Suppressor macrophage treated with lipopolysaccharide for 4 hours (primary cell): ENCODE measurements around the gene MAGI1.
"Not testable (repeated sequence)": the region's sequence is repeated elsewhere in the genome, so short reads cannot be mapped to it uniquely, and the experiment has no call there.

Experiments
- DNase-seq: peaks from one replicate; pipeline ENCODE4 v3.0.0-alpha.2; 2020

Gene MAGI1

GRCh38 chr3:66038384-66038725 is 363 bp downstream of the MAGI1 start:
- DNase-seq, result no peak

GRCh38 chr3:66037986-66038369 is 740 bp downstream of the MAGI1 start:
- DNase-seq, result no peak

GRCh38 chr3:66037330-66037985 is 1.3 kb downstream of the MAGI1 start:
- DNase-seq, result no peak

GRCh38 chr3:66036586-66037148 is 2.1 kb downstream of the MAGI1 start:
- DNase-seq, result no peak

- DNase-seq, result no peak
Measured at GRCh38 chr3:66035763-66036477, 2.8 kb downstream of the MAGI1 start.

- DNase-seq, result no peak
Measured at GRCh38 chr3:66033241-66034138, 5.2 kb downstream of the MAGI1 start.

- DNase-seq, result no peak
Measured at GRCh38 chr3:66031102-66031698, 7.5 kb downstream of the MAGI1 start.

- no peak for DNase-seq
Measured at GRCh38 chr3:66029443-66029842, 9.3 kb downstream of the MAGI1 start.

GRCh38 chr3:66029014-66029413 is 9.7 kb downstream of the MAGI1 start:
- DNase-seq, result no peak

- DNase-seq, result no peak
Measured at GRCh38 chr3:66028457-66028856, 10.3 kb downstream of the MAGI1 start.

- DNase-seq, result not testable (repeated sequence)
Measured at GRCh38 chr3:66027099-66027498, 11.6 kb downstream of the MAGI1 start.

- no peak for DNase-seq
Measured at GRCh38 chr3:66023738-66024385, 14.9 kb downstream of the MAGI1 start.

GRCh38 chr3:66023229-66023628 is 15.5 kb downstream of the MAGI1 start:
- no peak for DNase-seq

GRCh38 chr3:66021731-66022131 is 17.0 kb downstream of the MAGI1 start:
- DNase-seq, result no peak

GRCh38 chr3:66019896-66020295 is 18.8 kb downstream of the MAGI1 start:
- DNase-seq, result no peak

- no peak for DNase-seq
Measured at GRCh38 chr3:66018057-66019033, 20.4 kb downstream of the MAGI1 start.

GRCh38 chr3:66017591-66017990 is 21.1 kb downstream of the MAGI1 start:
- DNase-seq, result no peak

- DNase-seq, result no peak
Measured at GRCh38 chr3:66017084-66017483, 21.6 kb downstream of the MAGI1 start.

- DNase-seq, result no peak
Measured at GRCh38 chr3:66015841-66016240, 22.9 kb downstream of the MAGI1 start.

- DNase-seq, result no peak
Measured at GRCh38 chr3:66014651-66015050, 24.1 kb downstream of the MAGI1 start.

- DNase-seq, result no peak
Measured at GRCh38 chr3:66014056-66014455, 24.7 kb downstream of the MAGI1 start.
